CD4-positive, CD25-positive, alpha-beta regulatory T cell (primary cell): ENCODE measurements around the gene TSPAN9. TPM values are rescaled to one million over a fixed set of nuclear protein-coding genes. Genes with fewer than 3 reads are reported as not detected.

ENCODE experiments used
- ATAC-seq, 2 donors: fragments of 150-1000 bp; cut with Tn5 transposase; one replicate each; pipeline ENCODE4 v1.10.0; 2021; ENCODE audit warnings: low read depth in 2 of 2, moderate number of reproducible peaks in 2 of 2, moderate library complexity in 1 of 2
- DNase-seq, 3 donors: peaks; one replicate each; pipeline versions ENCODE4 v3.0.0 to v3.0.0-alpha.2; 2012 to 2022; ENCODE audit warnings: mixed read lengths in 1 of 3
- H3K27ac ChIP-seq: one replicate; pipeline ENCODE4 v1.7.0; 2013; ENCODE audit warnings: mild to moderate bottlenecking, low read length; ENCODE audit not compliant: insufficient read depth, poor library complexity, severe bottlenecking
- H3K27me3 ChIP-seq: one replicate; pipeline ENCODE4 v1.7.0; 2013; ENCODE audit warnings: low read length; ENCODE audit not compliant: control insufficient read depth, insufficient read depth
- H3K36me3 ChIP-seq: one replicate; pipeline ENCODE4 v1.7.0; 2013; ENCODE audit warnings: mild to moderate bottlenecking, low read length, moderate library complexity; ENCODE audit not compliant: control insufficient read depth, insufficient read depth
- H3K4me1 ChIP-seq: 2 replicates; pipeline ENCODE4 v1.7.0; 2013; ENCODE audit warnings: mild to moderate bottlenecking, low read length; ENCODE audit not compliant: insufficient read depth, control insufficient read depth, poor library complexity, severe bottlenecking
- H3K4me3 ChIP-seq: one replicate; pipeline ENCODE4 v1.7.0; 2013; ENCODE audit warnings: low read depth, mild to moderate bottlenecking, low read length, moderate library complexity
- H3K9me3 ChIP-seq, 2 experiments: 1 replicate in 1 of 2; 2 replicates in 1 of 2; pipeline ENCODE4 v1.7.0; 2013; ENCODE audit warnings: low read length in 2 of 2, mild to moderate bottlenecking in 1 of 2, moderate library complexity in 1 of 2; ENCODE audit not compliant: control insufficient read depth in 2 of 2
- H3K27ac Mint-ChIP-seq, 3 donors: one replicate each; pipeline ENCODE4 v1.8.0; 2020 to 2022; ENCODE audit warnings: mild to moderate bottlenecking in 3 of 3, mixed read lengths in 3 of 3, moderate library complexity in 2 of 3
- H3K27me3 Mint-ChIP-seq: one replicate; pipeline ENCODE4 v1.8.0; 2022; ENCODE audit warnings: mild to moderate bottlenecking, mixed read lengths
- H3K36me3 Mint-ChIP-seq: one replicate; pipeline ENCODE4 v1.8.0; 2020; ENCODE audit warnings: mixed read lengths
- H3K4me1 Mint-ChIP-seq, 4 donors: one replicate each; pipeline ENCODE4 v1.8.0; 2020 to 2022; ENCODE audit warnings: mixed read lengths in 4 of 4, mild to moderate bottlenecking in 1 of 4
- H3K4me3 Mint-ChIP-seq, 4 donors: one replicate each; pipeline ENCODE4 v1.8.0; 2020 to 2022; ENCODE audit warnings: mild to moderate bottlenecking in 4 of 4, mixed read lengths in 4 of 4, moderate library complexity in 3 of 4
- H3K9me3 Mint-ChIP-seq, 7 donors: one replicate each; pipeline ENCODE4 v1.8.0; 2020 to 2022; ENCODE audit warnings: mixed read lengths in 7 of 7, mild to moderate bottlenecking in 3 of 7, moderate library complexity in 2 of 7
- polyA plus RNA-seq, 4 donors: library from polyadenylated mRNA; unstranded; fragments of 300-500 nt; fragmentation: Illumina TruSeq; gene quantifications; one replicate each; pipeline ENCODE4 v1.2.3, GENCODE V29; 2021
- total RNA-seq: library from RNA; stranded (reverse); gene quantifications from one replicate; pipeline ENCODE4 v1.2.3, GENCODE V29; 2022

TSPAN9 gene
- total and polyA plus RNA-seq, 5 donors from 2014 or later, result 0.09 to 1.2 (median 0.30) TPM; not detected in 1

DNA sequence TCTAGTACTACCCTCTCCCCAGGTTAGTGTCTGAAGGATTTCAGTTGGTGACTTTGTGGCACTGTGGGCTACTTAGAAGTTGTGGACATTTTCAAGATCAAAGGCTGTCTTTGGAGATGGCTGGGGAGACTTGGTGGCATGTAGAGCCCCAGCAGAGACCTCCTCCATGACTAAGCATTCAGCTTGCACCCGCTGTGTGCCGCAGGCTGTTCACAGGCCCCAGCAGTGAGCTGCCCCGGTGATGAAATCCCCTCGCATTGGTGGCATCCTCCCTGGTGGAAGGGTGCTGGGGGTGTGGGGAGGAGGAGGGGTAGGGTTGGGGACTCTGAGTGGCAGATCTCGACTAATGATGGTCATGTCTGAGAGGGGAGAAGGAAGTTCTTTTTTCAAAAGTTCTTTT lies 173.9 kb downstream of the TSPAN9 start:
- no peak overlapping the region for H3K4me3 Mint-ChIP-seq
- no peaks in the 10 kb centered on the region for H3K4me1 ChIP-seq
- peaks cover 0 to 6% (median 0%) of the 10 kb centered on the region in 4 donors for H3K4me1 Mint-ChIP-seq
- no peaks in the 10 kb centered on the region for H3K9me3 Mint-ChIP-seq
- H3K36me3 Mint-ChIP-seq, result no peaks in the 10 kb centered on the region
- no peak overlapping the region for H3K27ac ChIP-seq
- no peaks in the 10 kb centered on the region for H3K9me3 ChIP-seq
- ATAC-seq (no peak), DNase-seq (no peak)
- H3K4me3 ChIP-seq, result no peak overlapping the region
- H3K27me3 ChIP-seq, result no peaks in the 10 kb centered on the region
- H3K27me3 Mint-ChIP-seq, result peaks cover 5% of the 10 kb centered on the region
- H3K27ac Mint-ChIP-seq, result no peak overlapping the region
- no peaks in the 10 kb centered on the region for H3K36me3 ChIP-seq

DNA sequence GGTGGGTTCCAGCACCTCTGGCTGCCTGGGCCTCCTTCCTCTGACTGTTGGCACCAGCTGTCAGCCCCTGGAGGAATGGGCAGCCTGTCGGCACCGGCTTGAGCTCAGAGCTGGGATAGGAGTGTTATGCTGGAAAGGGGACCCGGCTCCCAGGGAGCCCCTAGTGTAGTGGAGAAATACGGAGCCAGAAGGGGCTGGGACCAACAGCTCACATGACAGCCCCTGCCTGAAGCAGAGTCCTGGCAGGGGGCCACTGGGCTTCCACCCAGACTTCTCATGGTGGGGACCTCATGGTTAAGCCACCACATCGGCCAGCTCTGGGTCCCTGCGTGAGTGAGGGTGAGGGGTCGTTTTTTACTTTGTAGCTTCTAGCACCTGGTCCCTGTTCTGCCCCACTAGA lies 174.5 kb downstream of the TSPAN9 start:
- Mint-ChIP-seq H3K27me3 (peaks cover 5% of the 10 kb centered on the region), H3K4me3 (no peak overlapping the region), H3K36me3 (no peaks in the 10 kb centered on the region), H3K4me1 (peaks cover 0 to 6% (median 0%) of the 10 kb centered on the region in 4 donors), H3K9me3 (no peaks in the 10 kb centered on the region), H3K27ac (no peak overlapping the region)
- Histone ChIP-seq H3K27me3 (no peaks in the 10 kb centered on the region), H3K9me3 (no peaks in the 10 kb centered on the region), H3K36me3 (no peaks in the 10 kb centered on the region), H3K27ac (no peak overlapping the region), H3K4me1 (no peaks in the 10 kb centered on the region), H3K4me3 (no peak overlapping the region)
- no peak for DNase-seq
- ATAC-seq, result no peak

- Mint-ChIP-seq H3K4me3 (no peak overlapping the region), H3K4me1 (peaks cover 0 to 6% (median 0%) of the 10 kb centered on the region in 4 donors), H3K27ac (no peak overlapping the region), H3K27me3 (peaks cover 5% of the 10 kb centered on the region), H3K36me3 (no peaks in the 10 kb centered on the region), H3K9me3 (no peaks in the 10 kb centered on the region)
- Histone ChIP-seq H3K9me3 (no peaks in the 10 kb centered on the region), H3K4me3 (no peak overlapping the region), H3K36me3 (no peaks in the 10 kb centered on the region), H3K4me1 (no peaks in the 10 kb centered on the region), H3K27me3 (no peaks in the 10 kb centered on the region), H3K27ac (no peak overlapping the region)
- no peak for DNase-seq
- no peak for ATAC-seq
Observed at GRCh38 chr12:3252450-3252891, 175.3 kb downstream of the TSPAN9 start.

DNA sequence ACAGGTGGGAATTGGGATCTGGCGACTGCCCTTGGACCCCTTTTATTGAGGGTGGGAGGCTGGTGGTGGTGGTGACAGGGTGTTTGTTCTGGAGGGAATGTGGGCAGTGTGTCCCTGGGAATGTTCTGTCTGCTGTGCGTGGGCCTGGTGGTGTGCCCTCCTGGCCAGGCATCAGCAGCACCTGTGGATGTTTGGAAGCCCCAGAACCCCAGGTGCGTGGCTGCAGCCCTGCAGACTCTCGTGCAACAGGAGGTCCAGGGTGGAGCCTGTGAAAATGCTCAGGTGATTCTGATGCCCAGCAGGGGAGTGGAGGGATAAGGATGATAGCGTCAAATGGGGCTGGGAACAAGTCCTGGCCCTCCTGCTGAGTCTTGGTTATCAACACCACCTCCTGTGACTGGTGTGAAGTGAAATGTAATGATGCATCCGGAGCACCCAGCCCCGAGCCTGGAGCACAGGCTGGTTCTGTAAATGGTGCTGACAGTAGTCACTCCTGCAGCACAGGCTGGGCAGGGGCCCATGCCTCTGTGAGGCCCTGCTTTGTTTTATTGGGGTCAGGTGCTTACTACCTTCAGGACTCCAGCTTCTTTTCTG lies 176.6 kb downstream of the TSPAN9 start:
- ATAC-seq (no peak), DNase-seq (no peak)
- H3K4me1 ChIP-seq, result no peaks in the 10 kb centered on the region
- no peak overlapping the region for H3K27ac ChIP-seq
- H3K27me3 ChIP-seq, result no peaks in the 10 kb centered on the region
- Mint-ChIP-seq H3K36me3 (no peaks in the 10 kb centered on the region), H3K9me3 (no peaks in the 10 kb centered on the region), H3K4me3 (no peak overlapping the region), H3K27ac (no peak overlapping the region), H3K27me3 (peaks cover 5% of the 10 kb centered on the region), H3K4me1 (peaks cover 0 to 6% (median 0%) of the 10 kb centered on the region in 4 donors)
- no peaks in the 10 kb centered on the region for H3K36me3 ChIP-seq
- H3K9me3 ChIP-seq, result no peaks in the 10 kb centered on the region
- no peak overlapping the region for H3K4me3 ChIP-seq

- H3K4me1 Mint-ChIP-seq, result no peaks in the 10 kb centered on the region
- H3K9me3 Mint-ChIP-seq, result no peaks in the 10 kb centered on the region
- no peaks in the 10 kb centered on the region for H3K36me3 Mint-ChIP-seq
- H3K27me3 Mint-ChIP-seq, result peaks cover 5% of the 10 kb centered on the region
- ATAC-seq (no peak), DNase-seq (no peak)
- Histone ChIP-seq H3K36me3 (no peaks in the 10 kb centered on the region), H3K4me1 (no peaks in the 10 kb centered on the region), H3K9me3 (no peaks in the 10 kb centered on the region), H3K27me3 (no peaks in the 10 kb centered on the region), H3K4me3 (no peak overlapping the region), H3K27ac (no peak overlapping the region)
- no peak overlapping the region for H3K27ac Mint-ChIP-seq
- H3K4me3 Mint-ChIP-seq, result no peak overlapping the region
Observed at GRCh38 chr12:3255057-3255456, 177.9 kb downstream of the TSPAN9 start.

DNA sequence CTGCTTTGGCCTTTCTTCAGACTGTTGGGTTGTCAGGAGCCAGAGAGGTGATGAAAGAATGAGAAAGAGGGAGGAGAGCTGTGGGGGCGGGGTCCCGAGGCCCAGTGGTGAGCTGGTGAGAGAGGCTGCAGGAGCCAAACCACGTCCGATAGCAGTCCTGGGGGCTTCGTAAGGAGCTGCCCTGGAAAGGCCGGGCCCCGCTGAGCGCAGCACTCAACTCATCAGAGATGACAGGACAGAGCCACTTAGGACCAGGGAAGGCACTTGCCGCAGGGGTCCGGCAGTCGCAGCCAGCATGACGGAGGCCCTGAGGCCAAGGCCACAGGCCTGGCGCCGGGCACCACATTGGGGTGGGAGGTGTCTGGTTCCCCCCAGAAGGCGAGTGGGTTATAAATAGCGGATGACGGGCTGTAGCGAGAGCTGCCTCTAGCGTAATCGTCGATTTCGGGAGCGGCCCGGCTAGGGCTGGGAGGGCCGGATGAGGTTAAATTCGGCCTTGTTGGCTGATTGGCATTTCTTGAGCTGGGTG lies 179.0 kb downstream of the TSPAN9 start:
- peaks cover 10% of the 10 kb centered on the region for H3K27me3 Mint-ChIP-seq
- Histone ChIP-seq H3K9me3 (no peaks in the 10 kb centered on the region), H3K27me3 (no peaks in the 10 kb centered on the region), H3K4me3 (no peak overlapping the region), H3K36me3 (no peaks in the 10 kb centered on the region), H3K27ac (no peak overlapping the region), H3K4me1 (no peaks in the 10 kb centered on the region)
- H3K4me3 Mint-ChIP-seq, result no peak overlapping the region
- DNase-seq (no peak), ATAC-seq (no peak)
- no peak overlapping the region for H3K27ac Mint-ChIP-seq
- H3K4me1 Mint-ChIP-seq, result no peaks in the 10 kb centered on the region
- no peaks in the 10 kb centered on the region for H3K36me3 Mint-ChIP-seq
- H3K9me3 Mint-ChIP-seq, result peaks cover 0 to 1% (median 0%) of the 10 kb centered on the region in 7 donors

DNA sequence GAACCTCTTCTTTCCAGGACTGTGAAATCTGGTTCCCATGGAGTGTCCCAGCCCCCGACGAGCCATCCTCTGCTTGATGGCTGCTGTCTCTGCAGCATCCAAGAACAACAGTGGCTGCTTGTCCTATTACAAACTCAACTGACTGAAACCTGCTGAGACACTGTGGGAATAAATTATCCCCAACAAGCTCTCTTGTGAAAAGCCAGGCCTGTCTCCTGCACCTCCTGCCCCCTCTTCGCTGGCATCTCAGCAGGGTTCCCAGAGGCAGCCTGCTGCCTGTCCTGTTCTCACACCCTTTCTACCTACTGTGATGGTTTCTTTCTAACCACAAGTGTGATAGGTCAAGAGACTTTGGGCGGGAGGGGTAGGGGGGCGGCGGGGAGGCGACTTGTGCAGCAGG lies 180.2 kb downstream of the TSPAN9 start:
- H3K4me3 ChIP-seq, result no peak overlapping the region
- ATAC-seq, result no peak
- H3K36me3 ChIP-seq, result no peaks in the 10 kb centered on the region
- H3K9me3 ChIP-seq, result no peaks in the 10 kb centered on the region
- H3K4me1 Mint-ChIP-seq, result no peaks in the 10 kb centered on the region
- no peaks in the 10 kb centered on the region for H3K4me1 ChIP-seq
- no peak for DNase-seq
- no peaks in the 10 kb centered on the region for H3K27me3 ChIP-seq
- peaks cover 0 to 1% (median 0%) of the 10 kb centered on the region in 7 donors for H3K9me3 Mint-ChIP-seq
- no peak overlapping the region for H3K4me3 Mint-ChIP-seq
- peaks cover 10% of the 10 kb centered on the region for H3K27me3 Mint-ChIP-seq
- no peaks in the 10 kb centered on the region for H3K36me3 Mint-ChIP-seq
- H3K27ac ChIP-seq, result no peak overlapping the region
- no peak overlapping the region for H3K27ac Mint-ChIP-seq

- Mint-ChIP-seq H3K27me3 (peaks cover 10% of the 10 kb centered on the region), H3K27ac (no peak overlapping the region), H3K4me3 (no peak overlapping the region), H3K9me3 (peaks cover 0 to 1% (median 0%) of the 10 kb centered on the region in 7 donors), H3K36me3 (no peaks in the 10 kb centered on the region), H3K4me1 (no peaks in the 10 kb centered on the region)
- Histone ChIP-seq H3K36me3 (no peaks in the 10 kb centered on the region), H3K27ac (no peak overlapping the region), H3K9me3 (no peaks in the 10 kb centered on the region), H3K4me1 (no peaks in the 10 kb centered on the region), H3K27me3 (no peaks in the 10 kb centered on the region), H3K4me3 (no peak overlapping the region)
- ATAC-seq (no peak), DNase-seq (no peak)
Observed at GRCh38 chr12:3259973-3260372, 182.8 kb downstream of the TSPAN9 start.
